GM18511 (cell line): Measurements from ENCODE around the gene MSI1.

Experiments
- ATAC-seq: cut with Tn5 transposase; IDR thresholded peaks from one replicate; pipeline ENCODE4 v1.9.1; 2021; ENCODE audit warnings: mild to moderate bottlenecking, moderate library complexity; ENCODE audit not compliant: unreplicated experiment

The MSI1 gene

GRCh38 chr12:120328228-120328627, 40.7 kb downstream of the MSI1 start:
- no peak for ATAC-seq

- no peak for ATAC-seq
These were observed 41.4 kb downstream of the MSI1 start, which contains the start of gene PLA2G1B for GRCh38 chr12:120327593-120327992. TSS of gene PLA2G1B (minus strand) at chr12:120327779. CDS start at chr12:120327753, 26 bp downstream.

DNA sequence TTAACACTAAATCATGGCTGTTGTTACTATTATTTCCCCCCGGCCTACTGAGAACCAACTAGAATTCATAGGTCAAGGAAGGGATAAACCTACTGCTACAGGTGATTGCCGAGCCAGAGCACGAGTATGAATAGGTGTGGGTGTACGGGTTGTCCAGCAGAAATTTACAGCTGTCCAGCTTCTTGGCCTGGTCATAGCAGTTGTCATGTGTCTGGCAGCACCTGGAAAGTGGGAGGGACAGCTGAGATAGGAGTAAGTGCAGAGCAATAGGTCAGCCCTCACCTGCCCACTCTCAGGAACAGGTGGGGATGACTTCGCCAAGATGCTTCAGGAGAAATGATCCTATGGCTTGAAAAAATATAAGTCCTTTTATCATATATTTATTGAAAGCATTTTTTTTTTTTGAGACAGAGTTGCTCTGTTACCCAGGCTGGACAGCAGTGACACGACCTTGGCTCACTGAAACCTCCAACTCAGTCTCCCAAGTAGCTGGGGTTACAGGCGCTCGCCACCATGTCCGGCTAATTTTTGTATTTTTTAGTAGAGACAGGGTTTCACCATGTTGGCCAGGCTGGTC, 44.0 kb downstream of the MSI1 start:
- no peak for ATAC-seq

- ATAC-seq, result no peak
These were observed 45.2 kb downstream of the MSI1 start for GRCh38 chr12:120323772-120324171.

- ATAC-seq, result no peak
These were observed 47.4 kb downstream of the MSI1 start for GRCh38 chr12:120321382-120322202.

DNA sequence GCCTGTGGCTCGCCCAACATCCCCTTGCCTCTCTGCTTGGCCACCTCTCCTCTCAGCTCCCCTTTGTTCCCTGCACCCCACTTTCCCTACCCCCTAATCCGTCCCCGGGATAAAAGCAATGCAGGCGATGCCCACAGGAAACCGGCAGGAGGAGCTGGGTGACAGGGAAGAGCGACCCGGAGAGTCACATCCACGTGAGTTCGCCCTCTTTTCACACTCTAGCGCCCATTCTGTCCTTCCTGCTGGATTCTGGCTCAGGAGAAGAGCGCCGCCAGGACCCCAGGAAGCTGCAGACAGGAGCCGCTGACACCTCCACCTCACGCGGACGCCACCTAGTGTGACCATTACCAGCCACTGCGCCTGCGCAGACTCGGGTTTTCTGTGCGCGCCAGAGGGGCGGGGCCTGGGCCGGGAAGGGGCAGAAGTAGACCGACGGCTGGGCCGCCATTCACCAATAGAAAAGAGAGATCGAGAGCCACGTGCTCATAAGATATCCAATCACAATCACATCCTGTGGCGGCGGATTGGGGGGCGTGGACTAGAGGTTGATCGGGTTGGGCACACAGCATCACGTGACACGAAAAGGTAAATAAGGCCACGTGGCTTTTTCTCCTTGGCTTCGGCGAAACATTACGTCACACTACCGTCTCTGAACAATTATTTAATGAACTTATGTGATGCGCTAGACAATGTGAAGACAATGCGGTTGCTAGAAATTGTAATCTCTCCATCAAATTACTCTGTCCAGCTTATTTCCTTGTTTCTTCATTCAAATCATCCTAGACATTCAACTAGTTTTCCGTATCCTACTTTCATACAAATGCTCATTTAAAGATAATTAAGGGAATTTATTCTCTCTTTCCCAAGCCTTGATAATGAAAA, 51.5 kb downstream of the MSI1 start:
- ATAC-seq, result peak; percentile 99

GRCh38 chr12:120316798-120317223, 52.2 kb downstream of the MSI1 start:
- ATAC-seq, result no peak

DNA sequence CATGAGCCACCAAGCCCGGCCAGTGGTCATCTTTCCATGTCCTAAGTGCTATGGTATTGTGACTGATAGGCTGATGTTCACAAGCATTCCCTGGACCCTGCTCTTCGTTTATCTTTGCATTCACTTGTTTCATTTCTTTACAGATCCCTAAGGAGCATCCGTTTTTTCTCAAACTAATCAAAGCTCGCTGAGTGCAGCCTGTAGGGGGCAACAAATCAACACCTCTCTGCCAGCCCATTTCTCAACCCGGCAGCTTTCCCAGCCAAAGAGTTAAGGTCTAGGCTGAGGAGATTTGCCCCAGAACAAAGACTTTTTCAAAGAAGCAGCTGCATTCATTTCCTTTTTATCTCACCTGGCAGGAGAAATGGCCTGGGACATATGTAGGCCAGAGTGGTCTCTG, 54.7 kb downstream of the MSI1 start:
- ATAC-seq, result no peak

GRCh38 chr12:120301962-120302815, 66.8 kb downstream of the MSI1 start, which contains the start of gene SIRT4:
TSS of gene SIRT4 (plus strand) at chr12:120302321. CDS start at chr12:120303562, 1,241 bp downstream.
- ATAC-seq, result peak; percentile 99

DNA sequence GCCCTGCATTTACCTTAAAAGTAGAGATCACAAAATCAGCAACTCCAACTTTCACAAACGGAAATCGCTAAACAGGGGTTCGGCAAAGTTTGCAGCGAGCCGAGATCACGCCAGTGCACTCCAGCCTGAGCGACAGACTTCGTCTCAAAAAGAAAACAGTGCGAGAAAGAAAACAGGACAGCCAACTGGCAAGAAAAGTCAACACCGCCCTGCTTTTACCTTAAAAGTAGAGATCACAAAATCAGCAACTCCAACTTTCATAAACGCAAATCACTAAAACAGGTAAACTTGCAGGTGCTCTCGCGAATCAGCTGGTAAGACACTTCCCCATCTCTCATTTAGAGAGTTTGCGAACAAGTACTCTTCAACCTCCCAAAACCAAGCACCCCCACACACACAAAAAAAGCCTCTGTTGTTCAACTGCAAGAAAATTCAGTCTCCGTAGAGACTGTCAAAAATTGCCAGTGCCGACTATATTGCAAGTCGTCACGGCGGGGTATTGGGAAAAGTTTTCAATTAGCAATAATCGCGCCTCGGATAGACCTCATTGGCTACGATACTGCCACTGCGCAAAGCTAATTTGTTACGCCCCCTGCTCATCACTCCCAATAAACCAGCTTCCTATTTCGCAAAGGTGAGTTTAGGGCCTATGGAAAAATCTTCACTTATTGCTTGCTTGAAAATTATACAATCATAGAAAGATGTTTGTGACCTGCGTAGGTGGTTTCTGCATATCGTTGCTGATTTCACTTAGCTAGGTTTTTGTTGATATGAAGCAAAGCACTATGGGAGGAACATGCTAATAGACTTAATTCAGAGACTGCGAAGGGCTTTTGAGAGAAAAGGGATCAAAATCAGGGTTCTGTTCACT, 76.1 kb downstream of the MSI1 start, which contains the start of gene RNU4-1:
RNU4-1 (minus strand) TSS at position 577 of the 871 bp plus-strand sequence.
- ATAC-seq, result peak; percentile 56

DNA sequence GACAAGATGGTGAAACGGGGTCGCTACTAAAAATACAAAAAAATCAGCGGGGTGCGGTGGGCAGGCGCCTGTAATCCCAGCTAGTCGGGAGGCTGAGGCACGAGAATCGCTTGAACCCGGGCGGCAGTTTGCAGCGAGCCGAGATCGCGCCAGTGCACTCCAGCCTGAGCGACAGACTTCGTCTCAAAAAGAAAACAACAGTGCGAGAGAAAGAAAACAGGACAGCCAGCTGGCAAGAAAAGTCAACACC, 76.6 kb downstream of the MSI1 start:
- ATAC-seq, result peak; percentile 12
